Subcutaneous abdominal adipose tissue (tissue), 5 donors: ENCODE results near the gene ARHGEF39.
A peak's percentile ranks its signal among the peaks of the same experiment; 100 is the strongest.
"Not testable (repeated sequence)": the region's sequence is repeated elsewhere in the genome, so short reads cannot be mapped to it uniquely, and the experiment has no call there.

Experiments used
- H3K27ac ChIP-seq: one replicate; pipeline ENCODE4 v1.7.0; 2013; ENCODE audit warnings: low read depth, mild to moderate bottlenecking, inconsistent platforms, low read length, moderate library complexity
- H3K27me3 ChIP-seq, 5 donors: one replicate each; pipeline ENCODE4 v1.7.0; 2013; ENCODE audit warnings: low read length in 5 of 5, inconsistent platforms in 1 of 5; ENCODE audit not compliant: control insufficient read depth in 5 of 5, insufficient read depth in 4 of 5
- H3K36me3 ChIP-seq, 5 donors: one replicate each; pipeline ENCODE4 v1.7.0; 2013; ENCODE audit warnings: low read length in 5 of 5; ENCODE audit not compliant: control insufficient read depth in 5 of 5, insufficient read depth in 5 of 5
- H3K4me1 ChIP-seq, 5 donors: one replicate each; pipeline ENCODE4 v1.7.0; 2013; ENCODE audit warnings: low read length in 5 of 5, mild to moderate bottlenecking in 3 of 5, moderate library complexity in 1 of 5; ENCODE audit not compliant: control insufficient read depth in 5 of 5, insufficient read depth in 5 of 5
- H3K4me3 ChIP-seq, 5 donors: one replicate each; pipeline ENCODE4 v1.7.0; 2013; ENCODE audit warnings: low read length in 5 of 5, low read depth in 1 of 5
- H3K9ac ChIP-seq, 5 donors: one replicate each; pipeline ENCODE4 v1.7.0; 2013; ENCODE audit warnings: low read length in 5 of 5, mild to moderate bottlenecking in 4 of 5, moderate library complexity in 3 of 5
- H3K9me3 ChIP-seq, 5 donors: one replicate each; pipeline ENCODE4 v1.7.0; 2013; ENCODE audit warnings: low read length in 5 of 5; ENCODE audit not compliant: control insufficient read depth in 5 of 5
- donor health status: healthy.
- donor health status: healthy.
- donor health status: healthy.
- donor health status: healthy.
- donor health status: healthy.

ARHGEF39 gene

DNA sequence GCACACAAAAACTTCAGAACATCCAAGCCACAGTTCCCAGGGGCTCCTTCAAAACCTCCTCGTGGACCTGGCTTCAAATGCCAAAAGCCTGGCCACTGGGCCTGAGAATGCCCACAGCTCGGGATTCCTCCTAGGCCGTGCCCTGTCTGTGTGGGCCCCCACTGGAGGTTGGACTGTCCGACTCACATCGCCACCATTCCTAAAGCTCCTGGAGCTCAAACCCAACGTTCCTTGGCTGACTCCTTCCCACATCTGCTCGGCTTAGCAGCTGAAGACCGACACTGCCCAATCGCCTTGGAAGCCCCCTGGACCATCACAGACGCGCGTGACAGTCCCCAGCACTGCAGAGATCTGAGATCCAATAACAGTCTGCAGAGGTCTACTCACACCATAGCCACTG lies 21.9 kb downstream of the ARHGEF39 start:
- no peak overlapping the region for H3K9ac ChIP-seq
- no peaks in the 10 kb centered on the region for H3K9me3 ChIP-seq
- H3K27ac ChIP-seq: no peak overlapping the region
- no peak overlapping the region for H3K4me3 ChIP-seq
- H3K36me3 ChIP-seq: no peaks in the 10 kb centered on the region
- H3K4me1 ChIP-seq: peaks cover 0 to 49% (median 42%) of the 10 kb centered on the region in 5 donors
- no peaks in the 10 kb centered on the region for H3K27me3 ChIP-seq

DNA sequence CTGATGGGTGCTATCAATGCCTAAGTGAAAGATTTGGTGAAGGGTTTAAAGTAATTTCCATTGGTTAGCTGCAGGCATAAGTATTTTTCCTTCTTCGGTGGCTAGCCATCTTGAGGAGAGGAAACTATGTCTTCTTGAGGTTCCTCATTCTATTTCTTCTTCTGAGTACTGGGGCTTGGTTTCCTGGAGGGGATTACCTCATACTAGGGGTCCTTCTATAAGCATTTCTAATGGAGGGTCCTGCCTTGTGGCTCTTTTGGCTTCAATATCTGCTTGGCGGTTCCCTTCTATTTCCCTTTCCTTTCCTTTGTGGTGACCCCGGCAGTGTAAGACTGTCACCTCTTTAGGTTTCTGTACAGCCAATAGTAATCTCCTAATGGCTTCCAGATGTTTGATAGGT lies 23.5 kb downstream of the ARHGEF39 start:
- H3K4me3 ChIP-seq, H3K27ac ChIP-seq, H3K9ac ChIP-seq, H3K27me3 ChIP-seq, H3K36me3 ChIP-seq, H3K9me3 ChIP-seq: not testable (repeated sequence)
- peaks cover 2 to 41% (median 39%) of the 10 kb centered on the region in 5 donors for H3K4me1 ChIP-seq

DNA sequence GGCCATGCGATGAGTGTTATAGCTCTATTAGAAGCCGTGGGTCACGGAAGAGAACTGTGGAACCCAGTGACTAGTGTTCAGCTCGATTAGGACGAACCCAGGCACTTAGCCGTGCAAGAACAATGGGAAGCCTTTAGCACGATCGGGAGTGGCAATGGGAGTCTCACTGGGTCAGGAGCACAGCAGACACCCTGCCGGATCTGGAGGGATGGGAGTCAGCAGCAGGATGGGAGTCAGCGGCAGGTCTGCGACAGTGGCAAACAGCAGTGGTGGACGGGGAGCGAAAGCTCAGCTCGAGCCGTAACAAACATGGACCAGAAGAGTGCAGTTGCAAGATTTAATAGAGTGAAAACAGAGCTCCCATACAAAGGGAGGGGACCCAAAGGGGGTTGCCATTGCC lies 24.6 kb downstream of the ARHGEF39 start:
- H3K4me1 ChIP-seq: peaks cover 2 to 39% (median 37%) of the 10 kb centered on the region in 5 donors
- H3K9ac ChIP-seq, H3K27ac ChIP-seq, H3K9me3 ChIP-seq, H3K27me3 ChIP-seq, H3K4me3 ChIP-seq, H3K36me3 ChIP-seq: not testable (repeated sequence)

DNA sequence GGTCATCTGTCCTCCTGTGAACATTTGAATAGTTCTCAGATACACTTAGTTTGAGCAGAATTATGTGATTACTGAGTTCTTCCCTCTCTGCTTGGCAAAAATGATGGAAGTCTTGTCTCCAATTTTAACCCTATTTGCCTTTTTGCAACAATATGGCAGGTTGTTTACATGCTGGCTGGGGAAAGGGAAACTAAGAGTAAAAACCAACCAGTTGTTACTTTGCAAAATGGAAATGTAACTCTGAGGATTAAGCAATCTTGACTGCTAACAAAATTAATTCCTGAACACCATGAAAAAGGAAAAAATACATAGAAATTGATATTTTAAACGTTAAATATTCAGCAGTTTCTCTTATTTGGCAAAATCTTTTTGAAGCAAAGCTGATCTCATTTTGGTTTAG lies 25.4 kb downstream of the ARHGEF39 start:
- H3K4me1 ChIP-seq: peaks cover 2 to 38% (median 33%) of the 10 kb centered on the region in 5 donors
- H3K27ac ChIP-seq: no peak overlapping the region
- no peaks in the 10 kb centered on the region for H3K27me3 ChIP-seq
- H3K4me3 ChIP-seq: no peak overlapping the region
- H3K9ac ChIP-seq: no peak overlapping the region
- no peaks in the 10 kb centered on the region for H3K36me3 ChIP-seq
- no peaks in the 10 kb centered on the region for H3K9me3 ChIP-seq

DNA sequence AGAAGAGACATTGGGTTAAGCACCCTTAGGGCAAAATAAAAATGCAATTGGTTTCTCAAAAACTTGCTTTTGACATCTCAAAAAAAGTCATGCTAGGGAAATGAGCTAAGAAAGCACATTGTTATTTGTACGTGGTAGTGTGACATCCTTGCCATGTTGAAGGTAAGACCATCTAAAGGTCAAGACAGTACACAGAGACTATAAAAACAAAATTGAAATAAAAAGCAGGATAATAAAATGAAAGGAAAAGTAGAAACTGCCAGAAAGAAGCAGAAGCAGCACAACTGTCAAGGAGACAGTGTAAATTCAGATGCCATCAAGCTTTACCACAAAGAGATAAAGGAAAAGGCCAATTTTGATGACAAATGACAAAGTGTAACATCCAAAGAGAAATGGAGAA lies 25.8 kb downstream of the ARHGEF39 start:
- not testable (repeated sequence) for H3K9ac ChIP-seq, H3K27ac ChIP-seq, H3K9me3 ChIP-seq, H3K36me3 ChIP-seq, H3K27me3 ChIP-seq, H3K4me3 ChIP-seq
- peaks cover 2 to 36% (median 30%) of the 10 kb centered on the region in 5 donors for H3K4me1 ChIP-seq

DNA sequence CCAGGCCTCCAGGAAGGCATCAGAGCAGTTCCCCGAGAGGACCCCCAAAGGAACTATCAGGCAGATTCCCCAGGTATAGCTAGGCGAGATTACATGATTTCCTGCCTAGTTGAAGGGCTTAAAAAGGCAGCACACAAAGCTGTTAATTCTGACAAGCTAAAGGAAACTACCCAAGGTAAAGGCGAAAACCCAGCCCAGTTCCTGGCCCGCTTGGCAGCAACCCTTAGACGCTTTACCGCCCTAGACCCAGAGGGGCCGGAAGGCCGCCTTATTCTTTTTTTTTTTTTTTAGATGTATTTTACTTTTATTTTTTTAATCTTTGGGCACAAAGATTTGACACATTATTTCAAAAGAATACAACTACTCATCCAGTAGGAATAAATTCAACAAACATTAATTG lies 26.2 kb downstream of the ARHGEF39 start:
- peaks cover 2 to 33% (median 27%) of the 10 kb centered on the region in 5 donors for H3K4me1 ChIP-seq
- H3K27ac ChIP-seq, H3K27me3 ChIP-seq: not testable (repeated sequence)

DNA sequence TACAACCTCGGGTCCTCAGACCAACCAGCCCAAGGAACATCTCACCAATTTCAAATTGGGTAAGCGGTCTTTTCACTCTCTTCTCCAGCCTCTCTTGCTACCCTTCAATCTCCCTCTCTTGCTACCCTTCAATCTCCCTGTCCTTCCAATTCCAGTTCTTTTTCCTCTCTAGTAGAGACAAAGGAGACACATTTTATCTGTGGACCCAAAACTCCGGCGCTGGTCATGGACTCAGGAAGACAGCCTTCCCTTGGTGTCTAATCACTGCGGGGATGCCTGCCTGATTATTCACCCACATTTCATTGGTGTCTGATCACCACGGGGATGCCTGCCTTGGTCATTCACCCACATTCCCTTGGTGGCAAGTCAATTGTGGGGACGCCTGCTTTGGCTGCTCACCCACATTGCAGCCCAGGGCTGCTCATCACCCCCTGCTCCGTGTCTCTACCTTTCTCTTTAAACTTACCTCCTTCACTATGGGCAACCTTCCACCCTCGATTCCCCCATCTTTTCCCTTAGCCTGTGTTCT lies 27.5 kb downstream of the ARHGEF39 start:
- H3K4me1 ChIP-seq: peaks cover 2 to 26% (median 21%) of the 10 kb centered on the region in 5 donors
- H3K27ac ChIP-seq: not testable (repeated sequence)

More for the DNA sequence above, 26.2 kb downstream of the ARHGEF39 start:
- H3K36me3 ChIP-seq, H3K9me3 ChIP-seq, H3K9ac ChIP-seq, H3K4me3 ChIP-seq: not testable (repeated sequence)

DNA sequence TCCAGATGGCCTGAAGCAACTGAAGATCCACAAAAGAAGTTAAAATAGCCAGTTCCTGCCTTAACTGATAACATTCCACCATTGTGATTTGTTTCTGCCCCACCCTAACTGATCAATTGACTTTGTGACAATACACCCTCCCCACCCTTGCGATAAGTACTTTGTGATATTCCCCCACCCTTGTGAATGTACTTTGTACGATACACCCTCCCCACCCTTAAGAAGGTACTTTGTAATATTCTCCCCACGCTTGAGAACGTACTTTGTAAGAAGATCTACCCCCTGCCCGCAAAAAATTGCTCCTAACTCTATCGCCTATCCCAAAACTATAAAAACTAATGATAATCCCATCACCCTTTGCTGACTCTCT lies 28.1 kb downstream of the ARHGEF39 start:
- not testable (repeated sequence) for H3K27ac ChIP-seq, H3K4me3 ChIP-seq, H3K36me3 ChIP-seq, H3K9me3 ChIP-seq, H3K9ac ChIP-seq, H3K27me3 ChIP-seq
- H3K4me1 ChIP-seq: peaks cover 2 to 26% (median 19%) of the 10 kb centered on the region in 5 donors

More for the DNA sequence above, 27.5 kb downstream of the ARHGEF39 start:
- H3K9me3 ChIP-seq, H3K36me3 ChIP-seq, H3K27me3 ChIP-seq, H3K9ac ChIP-seq, H3K4me3 ChIP-seq: not testable (repeated sequence)

DNA sequence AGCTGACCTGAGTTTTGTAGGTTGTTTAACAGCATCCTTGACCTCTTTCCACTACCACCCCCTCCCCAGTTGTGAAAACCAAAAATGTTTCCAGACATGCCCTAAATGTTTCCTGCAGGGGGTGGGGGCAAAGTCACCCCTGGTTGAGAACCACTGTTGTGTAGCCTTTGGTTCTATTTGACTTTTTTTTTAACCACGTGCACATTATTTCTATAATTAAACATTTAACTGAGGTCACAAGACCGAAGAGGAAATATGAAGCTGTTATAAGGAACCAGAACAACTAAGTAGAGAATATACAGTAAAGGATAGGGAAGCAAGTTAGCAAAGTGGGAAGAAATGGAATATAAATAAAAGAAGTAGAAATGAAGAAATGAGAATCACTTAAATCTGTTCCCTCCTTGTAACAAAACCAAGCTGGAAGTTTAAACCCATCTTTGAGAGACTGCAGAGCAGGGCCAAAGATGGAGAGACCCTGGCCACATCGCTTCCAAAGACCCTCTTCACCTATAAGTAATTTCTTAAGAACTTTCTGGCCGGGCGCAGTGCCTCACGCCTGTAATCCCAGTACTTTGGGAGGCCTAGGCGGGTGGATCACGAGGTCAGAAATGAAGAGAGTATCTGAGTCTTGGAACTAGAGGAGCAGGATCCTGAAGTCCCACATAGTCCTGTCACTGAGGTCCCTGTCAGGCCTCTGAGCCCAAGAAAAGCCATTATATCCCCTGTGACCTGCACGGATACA lies 28.7 kb downstream of the ARHGEF39 start:
- Histone ChIP-seq H3K4me1 (peaks cover 2 to 26% (median 19%) of the 10 kb centered on the region in 5 donors), H3K9me3 (no peaks in the 10 kb centered on the region)

DNA sequence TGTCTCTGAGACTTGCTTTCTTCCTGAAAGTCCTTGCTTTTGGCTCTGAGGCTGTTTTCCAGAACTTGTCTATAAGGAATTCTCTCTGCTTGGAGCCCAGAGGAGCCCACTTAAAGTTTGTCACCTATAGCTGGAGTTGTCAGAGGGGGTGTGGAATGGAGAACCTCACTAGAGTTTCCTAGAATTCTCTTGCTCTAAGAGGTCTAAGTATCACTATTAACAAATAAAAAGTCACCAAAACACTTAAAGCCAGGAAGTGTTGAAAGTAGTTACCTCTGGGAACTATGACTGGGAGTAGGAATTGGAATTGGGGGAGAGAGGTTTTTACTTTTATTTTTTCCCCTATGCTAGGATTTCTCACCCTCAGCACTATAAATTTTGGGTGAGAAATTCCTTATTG lies 29.3 kb downstream of the ARHGEF39 start:
- Histone ChIP-seq H3K27ac (peak overlapping the region; percentile 54), H3K9me3 (no peaks in the 10 kb centered on the region), H3K9ac (peak overlapping the region in 2 of 5 donors; percentile 51 to 59), H3K4me1 (peaks cover 2 to 26% (median 19%) of the 10 kb centered on the region in 5 donors), H3K36me3 (no peaks in the 10 kb centered on the region), H3K27me3 (no peaks in the 10 kb centered on the region), H3K4me3 (no peak overlapping the region)

More for the DNA sequence above, 28.7 kb downstream of the ARHGEF39 start:
- H3K4me3 ChIP-seq: no peak overlapping the region
- H3K36me3 ChIP-seq: no peaks in the 10 kb centered on the region
- H3K27me3 ChIP-seq: no peaks in the 10 kb centered on the region
- no peak overlapping the region for H3K9ac ChIP-seq
- H3K27ac ChIP-seq: peak overlapping the region; percentile 54
